GM19238 (cell line): ENCODE results near the gene IFI27L1.

Experiments used
- DNase-seq: peaks from one replicate; pipeline ENCODE4 v3.0.0; 2011; ENCODE audit warnings: low spot score; ENCODE audit not compliant: insufficient read length

Gene IFI27L1

GRCh38 chr14:94132285-94132887, 51.3 kb downstream of the IFI27L1 start:
- DNase-seq: no peak

GRCh38 chr14:94135476-94135875, 54.4 kb downstream of the IFI27L1 start:
- no peak for DNase-seq

- peak; percentile 47 for DNase-seq
Observed at GRCh38 chr14:94136575-94137331, 55.6 kb downstream of the IFI27L1 start.

GRCh38 chr14:94138251-94138650, 57.1 kb downstream of the IFI27L1 start:
- DNase-seq: no peak

GRCh38 chr14:94139006-94139405, 57.9 kb downstream of the IFI27L1 start:
- DNase-seq: no peak

GRCh38 chr14:94139421-94139820, 58.3 kb downstream of the IFI27L1 start:
- no peak for DNase-seq

GRCh38 chr14:94142247-94142646, 61.1 kb downstream of the IFI27L1 start:
- no peak for DNase-seq

- no peak for DNase-seq
Observed at GRCh38 chr14:94142836-94143235, 61.7 kb downstream of the IFI27L1 start.

GRCh38 chr14:94143239-94143638, 62.1 kb downstream of the IFI27L1 start:
- DNase-seq: no peak

- no peak for DNase-seq
Observed at GRCh38 chr14:94143711-94144110, 62.6 kb downstream of the IFI27L1 start.

- DNase-seq: no peak
Observed at GRCh38 chr14:94144765-94145164, 63.7 kb downstream of the IFI27L1 start.

- DNase-seq: no peak
Observed at GRCh38 chr14:94145902-94146527, 64.9 kb downstream of the IFI27L1 start.
